LNCaP clone FGC (cell line): ENCODE data around the gene KLHL6.

ENCODE experiments used
- DNase-seq: peaks from one replicate; pipeline ENCODE4 v3.0.0-alpha.2; 2011; ENCODE audit warnings: low read depth
- H3K4me3 ChIP-seq: 2 replicates; pipeline ENCODE4 v1.5.1; 2011; ENCODE audit warnings: mild to moderate bottlenecking, low read depth, low read length, control low read depth
- CTCF ChIP-seq: IDR thresholded peaks from 2 replicates; pipeline ENCODE4 v1.5.1; 2012; ENCODE audit warnings: mild to moderate bottlenecking; ENCODE audit not compliant: control insufficient read depth, insufficient read depth; ENCODE audit errors: extremely low read depth

KLHL6 gene

DNA sequence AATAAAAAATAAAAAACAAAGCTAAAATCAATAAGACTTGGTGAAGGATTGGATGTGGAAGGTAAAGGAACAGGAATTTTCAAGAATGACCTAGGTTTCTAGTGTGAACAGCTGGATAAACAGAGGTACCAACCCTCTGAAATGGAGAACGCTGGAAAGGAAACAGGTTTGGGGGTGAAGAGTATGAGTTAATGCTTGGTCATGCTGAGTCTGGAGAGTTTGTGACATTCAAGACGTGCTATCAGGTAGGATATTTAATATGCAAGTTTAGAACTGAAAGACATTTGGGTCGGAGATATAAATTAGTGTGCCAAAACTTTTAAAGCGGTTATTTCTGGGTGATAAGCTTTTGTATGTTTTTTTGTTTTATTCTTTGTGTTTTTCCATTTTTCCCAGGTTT is 11.4 kb upstream of the KLHL6 start:
- no peak for DNase-seq
- TF ChIP-seq CTCF, result no peak
- no peak overlapping the region for H3K4me3 ChIP-seq

GRCh38 chr3:183564046-183564445 is 8.5 kb upstream of the KLHL6 start:
- DNase-seq, result no peak
- TF ChIP-seq CTCF, result no peak
- no peak overlapping the region for H3K4me3 ChIP-seq

DNA sequence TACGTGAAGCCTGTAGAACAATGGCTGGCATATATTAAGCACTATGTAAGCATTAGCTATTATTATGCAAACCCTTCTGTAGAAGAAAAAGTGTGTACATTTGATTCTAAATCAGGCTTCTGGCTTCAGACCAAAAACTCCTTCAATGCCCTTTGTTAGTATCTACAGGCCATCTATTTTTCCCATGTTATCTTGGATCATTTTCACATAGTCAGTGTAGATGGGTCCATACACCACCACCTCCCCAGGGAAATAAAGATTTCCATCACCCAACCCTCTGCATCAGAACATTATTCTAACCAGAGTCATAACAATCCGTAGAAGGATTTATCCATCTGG is 8.0 kb upstream of the KLHL6 start:
- H3K4me3 ChIP-seq, result no peak overlapping the region
- TF ChIP-seq CTCF, result no peak
- no peak for DNase-seq

DNA sequence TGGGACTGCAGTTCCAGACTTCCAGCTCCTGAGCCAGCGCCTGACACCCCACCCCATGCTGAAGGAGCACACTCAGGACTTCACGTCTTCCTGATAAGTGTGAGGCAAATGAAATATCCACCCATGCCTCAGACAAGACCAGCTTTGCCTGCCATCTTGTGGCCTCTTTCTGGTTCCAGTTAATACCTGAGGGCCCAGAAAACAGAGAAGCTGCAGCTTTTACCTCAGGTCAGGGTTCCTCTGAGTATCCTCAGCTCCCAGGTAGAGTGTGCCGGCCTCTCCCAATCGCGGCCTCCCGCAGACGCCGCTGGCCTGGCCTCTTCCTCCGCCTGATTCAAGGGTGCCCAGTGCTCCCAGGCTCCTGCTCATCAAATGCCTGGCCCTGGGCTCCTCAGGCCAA is 5.1 kb upstream of the KLHL6 start:
- 0 out of 2 replicates have a peak, but pooled peaks have one; percentile 12 for TF ChIP-seq CTCF
- no peak overlapping the region for H3K4me3 ChIP-seq
- DNase-seq, result no peak

DNA sequence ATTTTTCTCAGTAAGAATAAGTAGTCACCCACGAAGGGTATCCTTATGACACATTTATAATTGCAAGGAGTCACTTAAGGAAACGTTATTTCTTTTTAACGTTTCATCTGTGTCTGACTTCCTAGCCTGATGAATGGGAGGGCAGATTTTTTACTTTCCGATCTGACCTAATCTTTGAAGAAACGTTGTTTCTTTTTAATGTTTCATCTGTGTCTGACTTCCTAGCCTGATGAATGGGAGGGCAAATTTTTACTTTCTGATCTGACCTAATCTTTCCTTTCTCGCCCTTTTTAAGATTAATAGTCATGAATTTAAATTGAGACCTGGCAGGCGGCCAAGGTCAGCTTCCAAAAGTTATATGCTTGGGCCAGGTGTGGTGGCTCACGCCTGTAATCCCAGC is 3.0 kb upstream of the KLHL6 start:
- no peak overlapping the region for H3K4me3 ChIP-seq
- TF ChIP-seq CTCF, result no peak
- DNase-seq, result no peak

DNA sequence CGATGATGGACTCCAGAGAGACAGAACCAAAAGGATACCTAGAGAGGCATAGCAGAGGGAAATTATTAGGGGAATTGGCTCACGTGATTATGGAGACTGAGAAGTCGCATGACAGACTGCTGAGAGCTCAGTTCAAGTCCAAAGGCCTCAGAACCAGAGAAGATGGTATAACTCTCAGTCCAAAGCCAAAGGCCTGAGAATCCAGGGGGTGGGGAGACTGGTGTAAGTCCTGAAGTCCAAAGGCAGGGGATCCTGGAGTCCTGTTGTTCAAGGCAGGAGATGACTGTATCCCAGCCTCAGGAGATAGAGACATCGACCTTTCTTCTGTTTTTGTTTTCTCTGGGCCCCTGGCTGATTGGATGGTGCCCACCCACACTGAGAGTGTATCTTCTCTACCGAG is 1.2 kb upstream of the KLHL6 start:
- no peak for TF ChIP-seq CTCF
- no peak for DNase-seq
- H3K4me3 ChIP-seq, result no peak overlapping the region

- no peak overlapping the region for H3K4me3 ChIP-seq
- no peak for TF ChIP-seq CTCF
- no peak for DNase-seq
These were observed 1.1 kb downstream of the KLHL6 start for GRCh38 chr3:183554377-183554776.
